Measurements from ENCODE around the gene TMEM135.

- TF ChIP-seq CTCF (IDR thresholded peaks at IDR 0.05; ENCODE audit: low read depth, low read length, poor library complexity, severe bottlenecking) (no peak), EZH2phosphoT487 (IDR thresholded peaks at IDR 0.05; ENCODE audit: borderline replicate concordance, low read length) (no peak)
Measured at GRCh38 chr11:87219266-87219665, 181.5 kb downstream of the TMEM135 start.
